RWPE1 (cell line): Measurements from ENCODE around the gene RXRA.

ENCODE experiments used
- CTCF ChIA-PET: fragments of 350-600 bp; sonication (Branson Sonifier 250); formaldehyde crosslinking; extraction: SDS; loops from one replicate; lab custom pipeline; 2021; lab: Yijun Ruan, JAX
- POLR2A ChIA-PET: fragments of 400-600 bp; formaldehyde crosslinking; extraction: SDS; loops from one replicate; lab custom pipeline; 2020; ENCODE audit warnings: antibody characterized with exemption; ENCODE audit not compliant: low non-redundant PET; lab: Yijun Ruan, JAX
- DNase-seq: peaks from one replicate; pipeline ENCODE4 v3.0.0; 2012; ENCODE audit warnings: low spot score
- H3K27ac ChIP-seq: fragments of 450-650 bp; 2 replicates; pipeline ENCODE4 v1.5.1; 2017
- TF ChIP-seq, protein P1 (sequence below): fragments of 450-650 bp; conservative IDR thresholded peaks from 2 replicates; pipeline ENCODE4 v1.5.1; 2017; ENCODE audit warnings: low read depth, mild to moderate bottlenecking

Gene RXRA

DNA sequence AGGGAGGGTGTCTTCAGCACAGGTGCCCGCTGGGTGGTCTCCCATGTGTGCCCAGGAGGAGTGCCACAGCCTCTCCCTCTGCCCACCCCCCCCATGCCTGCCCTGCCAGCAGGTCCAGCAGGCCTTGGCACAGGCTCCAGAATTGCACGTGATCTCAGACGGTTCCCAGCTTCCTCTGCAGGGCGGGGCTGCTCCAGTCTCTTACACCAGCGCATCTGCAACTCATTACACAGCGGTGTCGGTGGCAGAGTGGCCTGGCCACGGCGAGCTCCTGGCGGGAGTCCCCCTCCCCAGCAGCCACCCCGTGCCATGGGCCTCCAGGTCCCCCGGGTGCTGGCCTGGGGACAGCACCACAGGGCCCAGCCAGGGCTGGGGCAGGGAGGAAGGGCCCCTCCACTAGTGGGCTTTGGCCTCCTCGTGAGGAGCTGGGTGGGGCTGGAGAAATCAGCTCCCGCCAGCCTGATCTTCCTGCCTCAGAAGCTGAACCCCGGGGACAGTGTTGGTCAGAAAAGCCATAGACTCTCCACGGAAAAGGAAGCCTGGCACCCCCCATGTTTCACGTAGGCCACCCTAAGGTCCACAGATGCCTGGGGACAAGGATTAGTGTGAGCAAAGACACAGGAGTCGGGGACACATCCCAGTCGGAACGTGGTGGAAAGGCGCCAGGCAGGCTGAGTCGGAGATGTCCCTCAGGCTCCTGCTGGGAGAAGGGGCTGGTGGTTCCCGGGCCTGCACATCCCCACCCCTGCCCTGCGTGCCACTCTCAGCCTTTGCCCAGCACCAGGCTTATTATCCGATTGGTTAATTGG, 40.2 kb downstream of the RXRA start:
- peak; percentile 97 for DNase-seq
- POLR2A ChIA-PET = interaction anchor here (0.7 to 2.5 kb wide), 9 partner anchors 9 to 66 kb away, joined by 3 to 17 read pairs (median 5); no protein-coding TSS in a partner anchor
- CTCF ChIA-PET = interaction anchor here (0.5 to 1.2 kb wide), 8 partner anchors 10 to 645 kb away, joined by 3 to 8 read pairs (median 3); no protein-coding TSS in a partner anchor
- TF ChIP-seq, protein P1, sequence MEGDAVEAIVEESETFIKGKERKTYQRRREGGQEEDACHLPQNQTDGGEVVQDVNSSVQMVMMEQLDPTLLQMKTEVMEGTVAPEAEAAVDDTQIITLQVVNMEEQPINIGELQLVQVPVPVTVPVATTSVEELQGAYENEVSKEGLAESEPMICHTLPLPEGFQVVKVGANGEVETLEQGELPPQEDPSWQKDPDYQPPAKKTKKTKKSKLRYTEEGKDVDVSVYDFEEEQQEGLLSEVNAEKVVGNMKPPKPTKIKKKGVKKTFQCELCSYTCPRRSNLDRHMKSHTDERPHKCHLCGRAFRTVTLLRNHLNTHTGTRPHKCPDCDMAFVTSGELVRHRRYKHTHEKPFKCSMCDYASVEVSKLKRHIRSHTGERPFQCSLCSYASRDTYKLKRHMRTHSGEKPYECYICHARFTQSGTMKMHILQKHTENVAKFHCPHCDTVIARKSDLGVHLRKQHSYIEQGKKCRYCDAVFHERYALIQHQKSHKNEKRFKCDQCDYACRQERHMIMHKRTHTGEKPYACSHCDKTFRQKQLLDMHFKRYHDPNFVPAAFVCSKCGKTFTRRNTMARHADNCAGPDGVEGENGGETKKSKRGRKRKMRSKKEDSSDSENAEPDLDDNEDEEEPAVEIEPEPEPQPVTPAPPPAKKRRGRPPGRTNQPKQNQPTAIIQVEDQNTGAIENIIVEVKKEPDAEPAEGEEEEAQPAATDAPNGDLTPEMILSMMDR = 0 out of 2 replicates have a peak, but pooled peaks have one; percentile 19
- peak overlapping the region; percentile 100 for H3K27ac ChIP-seq

GRCh38 chr9:134367061-134367460, 40.8 kb downstream of the RXRA start:
- peak overlapping the region; percentile 100 for H3K27ac ChIP-seq
- CTCF ChIA-PET = interaction anchor here (0.8 to 1.2 kb wide), 3 partner anchors 76 to 196 kb away, joined by 3 to 6 read pairs (median 4); no protein-coding TSS in a partner anchor
- TF ChIP-seq, protein P1 = no peak
- DNase-seq = no peak
- POLR2A ChIA-PET = interaction anchor here (1.0 to 2.5 kb wide), 7 partner anchors 9 to 44 kb away, joined by 3 to 17 read pairs (median 9); no protein-coding TSS in a partner anchor

DNA sequence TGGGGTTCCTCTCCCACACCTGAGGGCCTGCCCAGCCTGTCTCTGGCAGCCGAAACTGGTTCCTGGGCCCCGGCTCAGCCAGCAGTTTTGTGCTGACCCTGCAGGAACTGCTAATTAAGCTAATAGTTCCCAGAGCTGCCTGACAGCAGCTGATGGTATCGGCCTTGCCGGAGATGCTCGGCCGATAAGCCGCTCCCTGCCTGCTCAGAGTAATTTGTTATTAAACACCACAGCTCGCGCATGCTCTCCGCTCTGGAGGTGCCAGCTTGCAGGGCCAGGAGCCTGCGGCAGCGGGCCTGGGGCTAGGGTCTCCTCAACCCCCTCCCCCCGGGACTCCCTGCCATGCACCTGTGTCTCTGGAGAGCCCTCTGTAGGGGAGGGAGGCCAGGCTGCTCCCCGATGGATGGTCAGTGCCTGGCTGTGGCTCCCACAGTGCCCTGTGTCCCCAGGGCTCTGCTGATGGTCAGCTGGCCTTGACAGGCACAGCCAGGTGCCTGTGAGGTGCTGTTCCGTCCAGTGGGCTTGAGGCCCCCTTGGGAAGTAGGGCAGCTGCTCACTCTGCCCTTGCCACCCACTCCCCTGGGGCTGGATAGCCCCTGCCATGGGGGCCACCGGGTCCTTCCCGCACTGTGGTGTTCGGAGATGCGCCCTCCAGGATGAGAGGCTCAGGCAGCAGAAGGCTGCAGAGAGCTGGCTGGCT, 41.7 kb downstream of the RXRA start:
- TF ChIP-seq, protein P1 = no peak
- H3K27ac ChIP-seq = peak overlapping the region; percentile 100
- DNase-seq = no peak
- ChIA-PET CTCF (interaction anchor here (0.7 to 1.0 kb wide), 3 partner anchors 75 to 316 kb away, joined by 3 to 4 read pairs (median 3); no protein-coding TSS in a partner anchor), POLR2A (interaction anchor here (2.5 kb wide), 1 partner anchor 40 kb away, joined by 17 read pairs; no protein-coding TSS in a partner anchor)

- ChIA-PET POLR2A (no interaction called here), CTCF (interaction anchor here (0.7 kb wide), 1 partner anchor 317 kb away, joined by 3 read pairs; no protein-coding TSS in a partner anchor)
- TF ChIP-seq, protein P1 = no peak
- no peak for DNase-seq
- H3K27ac ChIP-seq = peak overlapping the region; percentile 100
These were observed 42.3 kb downstream of the RXRA start for GRCh38 chr9:134368571-134368970.

- ChIA-PET POLR2A (no interaction called here), CTCF (interaction anchor here (0.6 to 1.1 kb wide), 6 partner anchors 15 to 1997 kb away, joined by 3 to 4 read pairs (median 4); no protein-coding TSS in a partner anchor)
- TF ChIP-seq, protein P1 = no peak
- H3K27ac ChIP-seq = peak overlapping the region; percentile 99
- DNase-seq = no peak
These were observed 43.4 kb downstream of the RXRA start for GRCh38 chr9:134369416-134370212.
